Measurements from ENCODE around the gene LRRC47. TPM values are rescaled to one million over a fixed set of nuclear protein-coding genes. Genes with fewer than 3 reads are reported as not detected.

LRRC47 gene
- total and polyA plus RNA-seq, 8 donors, result 12.0 to 212 (median 27.1) TPM

DNA sequence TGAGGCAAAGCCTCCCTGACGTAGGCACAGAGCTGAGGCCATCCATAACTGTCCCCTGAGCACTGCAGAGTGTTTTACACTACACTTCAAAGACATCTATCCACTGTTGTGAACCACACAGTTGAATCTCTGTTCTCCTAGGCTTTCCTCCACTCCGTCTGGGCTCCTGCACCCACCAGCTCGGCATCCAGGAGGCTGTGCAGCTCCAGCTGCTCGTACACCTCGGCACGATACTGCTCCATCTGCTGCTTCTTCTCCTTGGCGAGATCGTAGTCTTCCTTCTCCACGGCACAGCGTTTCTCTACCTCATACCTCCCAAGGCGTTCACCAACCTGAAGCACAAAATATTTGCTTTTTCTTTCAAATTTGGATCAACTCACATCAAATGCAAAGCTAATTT is 42.5 kb upstream of the LRRC47 start:
- Histone ChIP-seq H3K36me3 (peaks cover 53 to 100% (median 95%) of the 10 kb centered on the region in 4 donors), H3K27ac (no peak overlapping the region), H3K9me3 (peaks cover 0 to 15% (median 11%) of the 10 kb centered on the region in 4 donors), H3K27me3 (no peaks in the 10 kb centered on the region), H3K4me1 (no peaks in the 10 kb centered on the region), H3K4me3 (no peak overlapping the region)
- intact Hi-C loops (cut with DNase I; ENCODE audit: low total_unique reads), result no loop called here
- DNase-seq, result no peak
- 95 to 98% (median 97%) methylated on average over 11 of the region's 11 CpGs for WGBS, 5 donors
- TF ChIP-seq POLR2AphosphoS5 (IDR thresholded peaks at IDR 0.05), result no peak
- TF ChIP-seq, protein P1, sequence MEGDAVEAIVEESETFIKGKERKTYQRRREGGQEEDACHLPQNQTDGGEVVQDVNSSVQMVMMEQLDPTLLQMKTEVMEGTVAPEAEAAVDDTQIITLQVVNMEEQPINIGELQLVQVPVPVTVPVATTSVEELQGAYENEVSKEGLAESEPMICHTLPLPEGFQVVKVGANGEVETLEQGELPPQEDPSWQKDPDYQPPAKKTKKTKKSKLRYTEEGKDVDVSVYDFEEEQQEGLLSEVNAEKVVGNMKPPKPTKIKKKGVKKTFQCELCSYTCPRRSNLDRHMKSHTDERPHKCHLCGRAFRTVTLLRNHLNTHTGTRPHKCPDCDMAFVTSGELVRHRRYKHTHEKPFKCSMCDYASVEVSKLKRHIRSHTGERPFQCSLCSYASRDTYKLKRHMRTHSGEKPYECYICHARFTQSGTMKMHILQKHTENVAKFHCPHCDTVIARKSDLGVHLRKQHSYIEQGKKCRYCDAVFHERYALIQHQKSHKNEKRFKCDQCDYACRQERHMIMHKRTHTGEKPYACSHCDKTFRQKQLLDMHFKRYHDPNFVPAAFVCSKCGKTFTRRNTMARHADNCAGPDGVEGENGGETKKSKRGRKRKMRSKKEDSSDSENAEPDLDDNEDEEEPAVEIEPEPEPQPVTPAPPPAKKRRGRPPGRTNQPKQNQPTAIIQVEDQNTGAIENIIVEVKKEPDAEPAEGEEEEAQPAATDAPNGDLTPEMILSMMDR (IDR thresholded peaks at IDR 0.05), result no peak
- TF ChIP-seq EP300 (IDR thresholded peaks at IDR 0.05), result no peak
- TF ChIP-seq POLR2A (IDR thresholded peaks at IDR 0.05), result no peak

DNA sequence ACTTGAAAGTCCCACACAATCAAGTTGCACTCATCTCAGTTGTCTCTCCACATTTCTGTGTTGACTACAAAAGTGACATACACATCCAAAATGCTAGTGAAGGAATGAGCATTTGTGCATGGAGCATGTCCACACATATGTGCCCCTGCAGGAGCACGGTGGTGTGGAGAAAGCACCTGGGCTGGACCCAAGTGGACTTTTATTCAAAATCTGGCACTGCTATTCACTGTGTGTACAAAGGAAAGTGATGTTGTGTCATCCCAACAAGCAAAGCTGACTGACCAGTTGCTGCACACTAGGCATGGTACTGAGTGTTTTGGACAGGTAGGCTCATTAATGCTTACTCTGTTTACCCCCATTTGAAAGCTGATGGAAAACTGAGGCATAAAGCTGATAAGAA is 41.4 kb upstream of the LRRC47 start:
- no peak for DNase-seq
- Histone ChIP-seq H3K4me1 (no peaks in the 10 kb centered on the region), H3K27ac (no peak overlapping the region), H3K27me3 (no peaks in the 10 kb centered on the region), H3K4me3 (no peak overlapping the region), H3K9me3 (peaks cover 0 to 15% (median 11%) of the 10 kb centered on the region in 4 donors), H3K36me3 (peaks cover 46 to 100% (median 95%) of the 10 kb centered on the region in 4 donors)
- TF ChIP-seq POLR2A (IDR thresholded peaks at IDR 0.05) (no peak), POLR2AphosphoS5 (IDR thresholded peaks at IDR 0.05) (no peak), EP300 (IDR thresholded peaks at IDR 0.05) (no peak)
- TF ChIP-seq, protein P1 (IDR thresholded peaks at IDR 0.05), result no peak
- 97 to 100% (median 100%) methylated on average over 1 of the region's 1 CpG for WGBS, 5 donors
- intact Hi-C loops (cut with DNase I; ENCODE audit: low total_unique reads), result no loop called here

DNA sequence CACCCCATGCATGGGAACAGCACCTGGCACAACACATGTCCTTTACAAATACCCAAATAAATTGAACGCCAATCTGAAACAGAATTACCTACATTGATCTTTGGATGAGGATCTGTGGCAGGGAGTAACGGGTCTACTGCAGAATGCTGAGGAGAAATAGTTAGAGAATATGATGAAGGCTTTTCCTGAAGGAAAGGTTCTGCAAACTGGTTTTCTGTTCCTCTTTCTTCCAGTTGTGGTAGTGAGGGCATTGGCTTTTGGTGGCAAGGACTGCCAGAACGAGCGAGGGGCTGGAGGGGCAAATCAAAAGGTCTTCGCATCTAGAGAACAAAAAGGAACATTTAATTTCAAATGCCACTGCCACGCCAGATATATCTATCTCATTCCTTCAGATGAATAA is 40.9 kb upstream of the LRRC47 start:
- H3K9me3 ChIP-seq, result peaks cover 0 to 15% (median 11%) of the 10 kb centered on the region in 4 donors
- H3K36me3 ChIP-seq, result peaks cover 42 to 100% (median 95%) of the 10 kb centered on the region in 4 donors
- H3K4me3 ChIP-seq, result no peak overlapping the region
- H3K27me3 ChIP-seq, result no peaks in the 10 kb centered on the region
- H3K4me1 ChIP-seq, result no peaks in the 10 kb centered on the region
- no peak for DNase-seq
- H3K27ac ChIP-seq, result no peak overlapping the region
- TF ChIP-seq POLR2AphosphoS5 (IDR thresholded peaks at IDR 0.05) (no peak), POLR2A (IDR thresholded peaks at IDR 0.05) (no peak), EP300 (IDR thresholded peaks at IDR 0.05) (no peak)
- TF ChIP-seq, protein P1 (IDR thresholded peaks at IDR 0.05), result no peak
- intact Hi-C loops (cut with DNase I; ENCODE audit: low total_unique reads), result no loop called here
- 93 to 100% (median 99%) methylated on average over 6 of the region's 6 CpGs for WGBS, 5 donors

DNA sequence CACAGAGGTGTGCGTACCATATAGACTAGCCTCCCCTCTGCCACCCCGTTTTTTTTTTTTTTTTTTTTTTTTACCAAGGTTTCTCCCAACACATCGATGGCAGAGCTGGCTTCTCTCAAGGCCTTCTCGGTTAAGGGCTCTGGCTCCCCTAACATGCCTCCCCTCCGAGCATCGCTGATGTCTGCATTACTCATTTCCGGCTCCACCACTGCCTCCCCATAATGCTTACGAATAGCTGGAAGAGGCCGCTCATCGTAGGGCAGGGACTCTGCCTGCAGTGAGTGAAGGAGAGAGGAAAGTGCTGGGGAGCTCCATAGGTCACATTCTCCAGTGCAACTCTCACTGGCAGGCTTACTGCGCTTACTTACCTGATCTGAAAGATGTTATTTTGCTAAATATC is 40.1 kb upstream of the LRRC47 start:
- intact Hi-C loops (cut with DNase I; ENCODE audit: low total_unique reads), result no loop called here
- Histone ChIP-seq H3K4me1 (no peaks in the 10 kb centered on the region), H3K36me3 (peaks cover 43 to 100% (median 95%) of the 10 kb centered on the region in 4 donors), H3K27ac (no peak overlapping the region), H3K9me3 (peaks cover 0 to 15% (median 11%) of the 10 kb centered on the region in 4 donors), H3K4me3 (no peak overlapping the region), H3K27me3 (no peaks in the 10 kb centered on the region)
- no peak for DNase-seq
- WGBS, 5 donors, result 95 to 97% (median 97%) methylated on average over 11 of the region's 11 CpGs
- no peak for TF ChIP-seq EP300 (IDR thresholded peaks at IDR 0.05)
- TF ChIP-seq, protein P1 (IDR thresholded peaks at IDR 0.05), result no peak
- TF ChIP-seq POLR2A (IDR thresholded peaks at IDR 0.05), result no peak
- TF ChIP-seq POLR2AphosphoS5 (IDR thresholded peaks at IDR 0.05), result no peak

All from stomach (tissue), 9 donors.